Measurements from ENCODE around the gene PTGDS.

DNA sequence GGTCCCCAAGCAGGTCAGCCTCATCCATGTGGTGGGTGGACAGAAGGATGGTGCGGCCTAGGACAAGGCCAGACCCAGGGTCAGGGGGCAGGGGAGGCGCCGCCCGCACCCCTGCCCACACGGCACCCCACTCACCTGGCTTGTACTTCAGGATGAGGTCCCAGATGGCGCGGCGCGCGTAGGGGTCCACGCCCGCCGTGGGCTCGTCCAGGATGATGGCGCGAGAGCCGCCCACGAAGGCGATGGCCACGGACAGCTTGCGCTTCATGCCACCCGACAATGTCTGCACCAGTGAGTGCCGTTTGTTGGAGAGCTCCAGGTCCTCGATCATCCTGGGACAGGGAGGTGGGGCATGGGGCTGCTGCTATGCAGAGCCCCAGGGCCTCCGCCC, 38.2 kb downstream of the PTGDS start:
- TF ChIP-seq EGR1 (conservative IDR thresholded peaks at IDR 0.05) (no peak), NCOA1 (IDR thresholded peaks at IDR 0.05; ENCODE audit: low read depth) (no peak), BRCA1 (IDR thresholded peaks at IDR 0.05) (no peak), BRCA1 (CRISPR knock-in tag; IDR thresholded peaks at IDR 0.05) (no peak)
